Measurements from ENCODE around the gene SLC13A4.

SLC13A4 gene

GRCh38 chr7:135714534-135715009 lies 13.4 kb downstream of the SLC13A4 start:
- TF ChIP-seq POLR2AphosphoS5 (IDR thresholded peaks at IDR 0.05; ENCODE audit: low read depth) (no peak), REST (IDR thresholded peaks at IDR 0.05; ENCODE audit: insufficient replicate concordance, low read depth) (no peak), GABPA (IDR thresholded peaks at IDR 0.05; ENCODE audit: low read depth) (no peak), CTCF (IDR thresholded peaks at IDR 0.05; ENCODE audit: insufficient read depth, low read length) (no peak), SPI1 (IDR thresholded peaks at IDR 0.05; ENCODE audit: borderline replicate concordance, low read depth) (no peak)
- H3K4me3 ChIP-seq (replicated peaks; ENCODE audit: insufficient read depth, low read length), result no peak overlapping the region
- no peak for DNase-seq (ENCODE audit: low read depth in 1 of 2, low spot score in 1 of 2)
- H3K27ac ChIP-seq (replicated peaks), result no peak overlapping the region
- H3K27me3 ChIP-seq (ENCODE audit: insufficient read depth, poor library complexity, severe bottlenecking), result no peaks in the 10 kb centered on the region

- TF ChIP-seq CTCF (IDR thresholded peaks at IDR 0.05; ENCODE audit: insufficient read depth, low read length), result no peak
- no peak for TF ChIP-seq POLR2AphosphoS5 (IDR thresholded peaks at IDR 0.05; ENCODE audit: low read depth)
- no peak for TF ChIP-seq REST (IDR thresholded peaks at IDR 0.05; ENCODE audit: insufficient replicate concordance, low read depth)
- no peak for TF ChIP-seq GABPA (IDR thresholded peaks at IDR 0.05; ENCODE audit: low read depth)
- TF ChIP-seq SPI1 (IDR thresholded peaks at IDR 0.05; ENCODE audit: borderline replicate concordance, low read depth), result no peak
- Histone ChIP-seq H3K4me3 (replicated peaks; ENCODE audit: insufficient read depth, low read length) (no peak overlapping the region), H3K27me3 (ENCODE audit: insufficient read depth, poor library complexity, severe bottlenecking) (no peaks in the 10 kb centered on the region), H3K27ac (replicated peaks) (no peak overlapping the region)
- DNase-seq (ENCODE audit: low read depth in 1 of 2, low spot score in 1 of 2), result no peak
These were observed 14.0 kb downstream of the SLC13A4 start for GRCh38 chr7:135713836-135714470.

GRCh38 chr7:135712796-135713195 lies 15.2 kb downstream of the SLC13A4 start:
- Histone ChIP-seq H3K27me3 (ENCODE audit: insufficient read depth, poor library complexity, severe bottlenecking) (no peaks in the 10 kb centered on the region), H3K27ac (replicated peaks) (no peak overlapping the region), H3K4me3 (replicated peaks; ENCODE audit: insufficient read depth, low read length) (no peak overlapping the region)
- TF ChIP-seq CTCF (IDR thresholded peaks at IDR 0.05; ENCODE audit: insufficient read depth, low read length) (no peak), REST (IDR thresholded peaks at IDR 0.05; ENCODE audit: insufficient replicate concordance, low read depth) (no peak), SPI1 (IDR thresholded peaks at IDR 0.05; ENCODE audit: borderline replicate concordance, low read depth) (no peak), POLR2AphosphoS5 (IDR thresholded peaks at IDR 0.05; ENCODE audit: low read depth) (no peak), GABPA (IDR thresholded peaks at IDR 0.05; ENCODE audit: low read depth) (no peak)
- DNase-seq (ENCODE audit: low read depth in 1 of 2, low spot score in 1 of 2), result no peak

Data from HL-60 (cell line).